ENCODE data around the gene ARFGAP3.
"Not testable (repeated sequence)": the region's sequence is repeated elsewhere in the genome, so short reads cannot be mapped to it uniquely, and the experiment has no call there.

The ARFGAP3 gene

DNA sequence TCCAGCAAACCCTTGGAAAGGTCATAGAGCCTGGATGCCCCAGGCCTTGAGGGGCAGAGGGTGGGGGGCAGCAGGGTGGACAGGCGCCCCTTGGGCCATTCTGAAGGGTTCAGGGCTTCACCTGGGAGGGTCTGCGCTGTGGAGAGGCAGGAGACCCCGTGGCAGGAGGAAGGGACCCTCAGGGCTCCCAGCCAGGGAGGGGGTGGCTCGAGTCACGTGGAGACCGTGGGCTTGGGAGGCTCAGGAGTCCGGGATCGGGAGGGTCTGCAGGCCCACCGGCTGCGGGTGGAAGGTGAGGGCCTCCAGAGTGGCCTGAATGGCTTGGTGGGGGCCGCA lies 87.9 kb downstream of the ARFGAP3 start:
- no peak for DNase-seq (ENCODE audit: low read depth, low spot score)

DNA sequence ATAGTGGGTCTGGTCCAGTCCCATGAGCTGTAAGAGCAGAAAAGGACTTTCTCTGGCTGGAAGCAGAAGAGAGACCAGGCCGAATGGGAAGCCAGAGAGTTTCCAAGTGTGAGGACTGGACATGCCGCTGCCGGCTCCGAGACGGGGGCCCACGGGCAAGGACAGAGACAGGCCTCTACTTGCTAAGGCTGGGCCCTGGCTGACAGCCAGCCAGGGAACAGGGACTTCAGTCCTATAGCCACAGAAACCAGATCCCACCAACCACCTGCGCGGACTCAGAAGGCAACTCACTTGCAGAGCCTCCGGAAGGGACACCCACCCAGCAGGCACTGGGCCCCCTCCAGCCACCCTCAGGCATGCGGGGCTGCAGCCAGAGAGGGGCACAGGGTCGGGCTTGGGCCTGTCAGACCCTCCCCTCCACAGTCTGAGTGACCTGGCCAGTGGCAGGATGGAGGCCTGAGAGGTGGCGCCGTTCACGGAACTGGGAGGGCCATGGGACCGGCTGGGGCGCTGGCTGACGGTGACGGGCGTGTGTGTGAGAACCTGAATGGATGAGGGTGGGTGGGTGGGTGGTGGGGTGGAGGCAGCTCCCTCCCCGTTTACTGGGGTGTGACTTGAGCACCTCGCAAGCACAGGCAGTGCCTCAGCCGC lies 88.6 kb downstream of the ARFGAP3 start:
- no peak for DNase-seq (ENCODE audit: low read depth, low spot score)

DNA sequence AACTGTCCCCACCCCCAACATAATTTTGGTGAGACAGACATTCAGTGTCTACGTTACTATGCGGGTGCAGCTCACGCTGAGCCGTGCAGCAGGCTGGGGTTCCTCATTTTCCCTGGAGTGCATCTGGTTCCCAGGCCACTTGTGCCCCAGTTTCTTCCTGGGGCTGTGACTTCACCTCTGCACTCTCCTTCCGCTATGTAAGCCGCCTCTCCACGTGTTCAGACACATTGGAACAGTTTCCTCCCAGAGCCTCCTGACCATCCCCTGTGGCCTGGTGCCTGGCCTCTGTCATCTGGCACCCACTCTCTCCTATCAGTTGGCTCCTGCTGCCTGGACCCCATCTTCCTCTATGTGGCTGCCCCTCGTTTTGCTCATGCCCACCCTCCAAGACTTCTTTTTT lies 90.2 kb downstream of the ARFGAP3 start:
- DNase-seq (ENCODE audit: low read depth, low spot score): no peak

DNA sequence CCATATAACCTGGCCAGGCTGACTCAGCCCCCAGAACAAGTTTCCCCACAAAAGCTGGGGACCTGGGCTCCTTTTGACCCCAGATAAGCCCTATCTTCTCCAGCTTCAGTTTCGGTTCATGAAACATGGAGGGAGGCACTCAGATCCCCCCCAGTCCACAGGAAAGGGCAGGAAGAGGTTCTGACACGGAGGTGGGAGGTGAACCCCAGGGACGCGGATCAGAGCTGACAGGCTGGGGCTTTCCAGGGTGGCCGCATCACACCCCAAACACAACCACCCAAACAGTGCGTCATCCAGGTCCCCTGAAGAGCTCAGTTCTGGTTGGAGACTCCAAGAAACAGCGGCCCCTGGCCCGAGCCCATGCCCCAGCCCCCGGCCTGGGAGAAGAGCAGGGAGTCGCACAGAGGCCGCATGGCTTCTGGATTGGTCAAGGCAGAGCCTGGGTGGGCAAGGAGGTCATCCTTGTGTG lies 92.1 kb downstream of the ARFGAP3 start:
- DNase-seq (ENCODE audit: low read depth, low spot score): no peak

DNA sequence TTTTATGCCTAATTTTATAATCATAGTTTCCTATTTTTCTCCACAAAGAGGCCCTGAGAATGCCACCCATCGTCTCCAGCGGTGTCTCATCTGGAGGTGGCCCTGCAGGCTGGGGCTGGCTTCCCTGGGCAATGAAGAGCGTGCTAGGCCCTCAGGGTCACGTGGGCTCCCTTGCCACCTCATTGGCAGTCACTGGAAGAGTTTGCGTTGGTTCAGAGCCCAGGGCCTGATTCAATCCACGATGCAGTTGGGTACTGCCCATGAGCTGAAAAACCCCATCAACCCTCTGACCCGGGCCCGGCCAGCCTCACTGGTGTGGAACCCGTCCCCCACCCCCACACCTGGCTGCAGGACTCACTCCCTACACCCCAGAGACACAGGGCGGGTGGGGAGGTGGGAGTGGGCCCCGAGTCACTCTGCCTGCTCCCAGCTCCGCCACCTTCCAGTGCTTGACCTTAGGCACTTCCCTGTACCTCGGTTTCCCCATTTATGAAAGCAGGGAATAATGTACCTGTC lies 93.0 kb downstream of the ARFGAP3 start:
- DNase-seq (ENCODE audit: low read depth, low spot score): no peak

DNA sequence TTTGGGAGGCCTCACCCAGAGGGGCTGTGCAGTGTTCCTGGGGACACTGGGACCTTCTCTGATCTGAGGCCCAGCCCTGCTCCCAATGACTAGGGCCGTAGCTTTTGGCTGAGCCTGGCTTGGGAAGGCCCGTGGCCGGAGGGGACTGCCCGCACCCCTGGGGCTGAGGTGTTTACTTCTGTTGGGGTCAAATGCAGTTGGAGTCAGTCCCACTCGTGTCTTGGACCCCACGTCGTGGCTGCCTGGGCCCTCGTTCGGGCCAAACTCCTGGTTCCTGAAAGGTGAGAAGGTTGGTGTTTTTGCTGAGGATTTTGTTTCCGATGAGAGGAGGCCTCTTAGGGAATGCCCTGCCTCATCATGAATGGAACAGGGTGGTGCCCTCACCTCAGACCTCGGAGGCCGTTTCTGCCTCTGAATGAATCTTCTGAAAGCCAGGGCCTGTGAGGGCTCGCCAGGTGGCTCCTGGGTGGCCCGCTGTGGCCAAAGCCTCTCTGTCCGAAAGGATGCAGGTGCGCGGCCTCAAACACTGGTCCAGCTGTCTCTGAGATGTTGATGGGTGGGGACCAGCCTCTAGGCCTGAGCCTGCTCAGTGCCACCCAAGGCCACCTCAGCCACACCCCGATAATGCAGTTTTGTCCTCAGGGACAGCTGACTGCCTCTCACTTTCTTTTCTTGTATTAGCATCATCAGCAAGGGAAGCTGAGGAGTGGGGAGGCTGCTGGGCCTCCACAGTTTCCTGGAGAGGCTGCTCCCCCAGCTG lies 96.1 kb downstream of the ARFGAP3 start:
- DNase-seq (ENCODE audit: low read depth, low spot score): no peak

DNA sequence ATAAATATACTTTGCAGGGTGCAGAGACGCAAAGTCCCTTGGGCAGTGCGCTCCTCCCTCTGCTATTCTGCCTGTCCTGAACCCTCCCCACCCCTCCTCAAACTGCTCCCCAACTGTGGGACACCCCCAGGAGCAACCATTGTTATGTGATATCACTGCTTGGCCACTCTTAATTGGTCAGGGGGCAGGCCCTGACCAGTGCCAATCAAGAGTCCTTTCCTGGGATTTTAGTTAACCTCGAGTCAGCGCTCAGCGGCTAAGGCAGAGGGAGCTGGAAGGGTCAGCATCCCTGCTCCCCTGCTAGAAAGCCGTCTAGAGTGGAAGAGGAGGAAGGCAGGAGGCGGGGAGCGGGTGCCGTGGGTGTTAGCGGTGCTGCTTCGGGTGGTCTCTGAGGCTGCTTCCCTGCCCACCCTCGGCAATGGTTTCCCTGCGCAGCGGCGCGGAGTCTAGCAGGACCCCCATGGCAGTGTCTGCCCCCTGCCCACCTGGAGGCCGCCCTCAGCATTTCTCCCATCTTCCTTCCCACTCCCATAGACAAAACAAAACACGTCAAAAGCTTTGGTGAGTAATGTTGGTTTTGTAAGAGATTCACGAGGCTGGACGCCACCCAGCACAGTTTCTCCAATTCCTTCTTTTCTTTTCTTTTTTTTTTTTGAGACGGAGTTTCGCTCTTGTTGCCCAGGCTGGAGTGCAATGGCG lies 98.0 kb downstream of the ARFGAP3 start:
- DNase-seq (ENCODE audit: low read depth, low spot score): no peak

DNA sequence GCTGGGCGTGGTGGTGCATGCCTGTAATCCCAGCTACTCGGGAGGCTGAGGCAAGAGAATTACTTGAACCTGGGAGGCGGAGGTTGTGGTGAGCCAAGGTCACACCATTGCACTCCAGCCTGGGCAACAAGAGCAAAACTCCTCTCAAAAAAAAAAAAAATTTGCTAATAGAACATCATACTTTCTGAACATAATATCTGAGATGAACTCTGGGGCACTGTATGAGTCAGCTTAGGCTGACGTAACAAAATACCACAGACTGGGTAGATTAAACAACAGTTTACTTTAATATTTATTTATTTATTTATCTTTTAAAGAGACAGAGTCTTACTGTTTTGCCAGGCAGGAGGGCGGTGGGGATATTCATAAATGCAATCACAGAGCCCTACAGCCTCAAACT lies 101.5 kb downstream of the ARFGAP3 start:
- not testable (repeated sequence) for DNase-seq (ENCODE audit: low read depth, low spot score)

DNA sequence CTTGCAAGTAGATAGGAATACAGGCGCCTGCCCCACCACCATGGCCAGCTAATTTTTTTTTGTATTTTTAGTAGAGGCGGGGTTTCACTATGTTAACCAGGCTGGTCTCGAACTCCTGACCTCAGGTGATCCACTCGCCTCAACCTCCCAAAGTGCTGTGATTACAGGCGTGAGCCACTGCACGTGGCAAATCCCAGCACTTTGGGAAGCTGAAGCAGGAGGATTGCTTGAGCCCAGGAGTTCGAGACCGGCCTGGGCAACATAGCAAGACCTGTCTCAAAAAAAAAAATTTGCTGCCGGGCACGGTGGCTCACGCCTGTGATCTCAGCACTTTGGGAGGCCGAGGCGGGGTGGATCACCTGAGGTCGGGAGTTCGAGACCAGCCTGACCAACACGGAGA lies 102.0 kb downstream of the ARFGAP3 start:
- DNase-seq (ENCODE audit: low read depth, low spot score): not testable (repeated sequence)

DNA sequence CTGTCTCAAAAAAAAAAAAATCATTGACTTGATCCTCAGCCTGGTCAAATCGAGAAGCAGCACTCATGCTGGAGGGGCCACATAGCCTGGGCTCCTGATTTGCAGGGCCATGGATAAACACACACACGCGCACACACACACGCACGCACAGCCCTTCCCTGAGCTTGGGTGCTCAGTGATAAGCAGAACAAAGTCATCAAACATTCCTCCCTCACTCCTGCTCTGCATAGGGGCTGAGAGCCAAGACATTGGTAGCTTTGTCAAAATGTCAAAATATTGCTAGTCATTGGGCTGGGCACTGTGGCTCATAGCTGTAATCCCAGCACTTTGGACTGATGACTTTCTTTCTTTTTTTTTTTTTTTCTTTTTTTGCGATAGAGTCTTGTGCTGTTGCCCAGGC lies 102.4 kb downstream of the ARFGAP3 start:
- DNase-seq (ENCODE audit: low read depth, low spot score): no peak

DNA sequence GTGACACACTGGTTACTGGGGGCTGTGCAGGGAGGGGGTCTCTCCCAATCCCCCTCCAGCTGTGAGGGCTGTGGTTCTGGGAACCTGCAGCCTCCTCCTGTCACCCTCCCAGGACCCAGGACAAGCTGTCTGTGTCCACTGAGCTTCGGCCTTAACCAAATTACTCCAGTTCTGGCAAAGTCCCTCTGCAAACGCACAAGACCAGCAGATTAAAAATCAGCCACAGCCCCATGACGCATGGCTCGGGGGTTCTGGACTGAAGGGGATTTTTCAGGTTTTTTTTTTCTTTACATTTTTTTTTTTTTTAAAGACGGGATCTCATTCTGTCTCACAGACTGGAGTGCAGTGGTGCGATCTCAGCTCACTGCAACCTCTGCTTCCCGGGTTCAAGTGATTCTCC lies 104.2 kb downstream of the ARFGAP3 start:
- DNase-seq (ENCODE audit: low read depth, low spot score): no peak

DNA sequence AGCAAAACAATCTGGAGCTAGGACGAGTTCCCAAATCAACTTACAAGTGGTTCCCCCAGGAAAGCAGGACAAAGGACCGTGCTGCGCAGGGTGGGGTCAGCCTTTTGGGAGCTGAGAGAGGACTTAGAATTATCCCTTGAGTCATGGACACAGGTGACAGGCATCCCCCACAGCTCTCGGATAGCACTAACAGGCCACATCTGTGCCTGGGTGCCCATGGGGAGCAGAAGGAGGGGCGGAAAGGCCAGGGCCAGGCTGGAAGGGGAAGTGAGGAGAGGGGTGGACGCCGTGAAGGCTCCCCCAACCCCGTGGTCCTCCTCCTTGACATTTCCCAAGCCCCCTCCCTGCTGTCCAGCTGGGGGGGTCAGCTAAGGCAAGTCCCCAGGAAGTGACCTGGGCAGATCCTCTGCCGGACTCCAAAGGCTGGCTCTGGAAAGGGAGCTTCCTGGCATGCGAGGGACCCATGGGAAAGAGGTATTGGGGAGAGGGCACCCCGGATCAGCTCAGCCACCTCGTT lies 104.8 kb downstream of the ARFGAP3 start:
- no peak for DNase-seq (ENCODE audit: low read depth, low spot score)

DNA sequence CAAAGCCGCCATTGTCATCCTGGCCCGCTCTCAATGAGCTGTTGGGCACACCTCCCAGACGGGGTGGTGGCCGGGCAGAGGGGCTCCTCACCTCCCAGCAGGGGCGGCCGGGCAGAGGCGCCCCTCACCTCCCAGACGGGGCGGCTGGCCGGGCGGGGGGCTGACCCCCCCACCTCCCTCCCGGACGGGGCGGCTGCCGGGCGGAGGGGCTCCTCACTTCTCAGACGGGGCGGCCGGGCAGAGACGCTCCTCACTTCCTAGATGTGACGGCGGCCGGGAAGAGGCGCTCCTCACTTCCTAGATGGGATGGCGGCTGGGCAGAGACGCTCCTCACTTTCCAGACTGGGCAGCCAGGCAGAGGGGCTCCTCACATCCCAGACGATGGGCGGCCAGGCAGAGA lies 106.7 kb downstream of the ARFGAP3 start:
- not testable (repeated sequence) for DNase-seq (ENCODE audit: low read depth, low spot score)

DNA sequence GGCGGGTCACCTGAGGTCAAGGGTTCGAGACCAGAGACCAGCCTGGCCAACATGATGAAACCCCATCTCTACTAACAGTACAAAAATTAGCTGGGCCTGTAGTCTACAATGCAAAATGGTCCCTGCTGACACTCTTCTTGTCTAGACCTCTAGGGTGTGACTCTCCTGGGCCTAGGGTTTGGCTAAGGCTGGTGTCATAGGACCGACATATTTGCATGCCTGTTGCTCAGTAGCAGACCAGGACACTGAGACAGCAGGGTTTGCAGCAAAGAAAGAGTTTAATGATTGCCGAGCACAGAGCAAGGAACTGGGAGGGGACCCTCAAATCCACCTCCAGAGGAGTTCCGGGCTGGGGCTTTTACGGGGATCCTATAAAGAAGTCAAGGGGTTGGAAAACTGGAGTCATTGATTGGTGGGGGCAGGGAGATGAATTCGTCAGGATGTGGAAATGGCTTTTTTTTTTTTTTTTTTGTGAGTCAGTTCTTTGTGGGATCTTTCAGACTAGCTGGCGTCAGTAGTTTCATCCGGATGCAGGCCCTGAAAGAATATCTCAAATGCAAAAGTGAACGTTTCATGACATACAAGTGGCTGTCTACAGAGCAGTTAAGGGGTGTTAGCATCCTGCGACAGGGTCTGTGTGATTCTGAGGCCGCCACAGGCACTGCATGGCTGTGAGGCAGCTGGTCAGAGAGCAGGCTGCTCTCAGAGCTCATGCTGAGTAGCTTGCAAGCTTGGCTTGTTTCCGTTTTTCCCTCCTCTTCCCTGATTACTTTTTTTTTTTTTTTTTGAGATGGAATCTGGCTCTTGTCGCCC lies 109.2 kb downstream of the ARFGAP3 start:
- DNase-seq (ENCODE audit: low read depth, low spot score): no peak
